HEK293 (cell line): ENCODE results near the gene NFKBIB.

Experiments used
- CTCF ChIA-PET: fragments of 350-600 bp; formaldehyde crosslinking; extraction: SDS; loops from one replicate; lab custom pipeline; 2021; ENCODE audit warnings: antibody characterized with exemption; lab: Yijun Ruan, JAX
- POLR2A ChIA-PET: fragments of 300-600 bp; formaldehyde crosslinking; extraction: SDS; loops from one replicate; lab custom pipeline; 2020; ENCODE audit warnings: antibody characterized with exemption, inconsistent platforms; lab: Yijun Ruan, JAX
- H3K27ac ChIP-seq: fragments of 200-500 bp; sonication (Bioruptor generic); 2 replicates; pipeline ENCODE4 v1.5.1; 2014; ENCODE audit warnings: low read depth, low read length, control low read depth, inconsistent platforms; ENCODE audit errors: extremely low read depth
- H3K36me3 ChIP-seq, 2 experiments: fragments of 200-500 bp in 1 of 2; sonication (Bioruptor generic) in 1 of 2; 1 replicate in 1 of 2; 2 replicates in 1 of 2; pipeline ENCODE4 v1.5.1; 2014 to 2017; ENCODE audit warnings: inconsistent platforms in 2 of 2, low read length in 2 of 2; ENCODE audit not compliant: control insufficient read depth in 2 of 2, insufficient read depth in 1 of 2
- H3K4me1 ChIP-seq: fragments of 200-500 bp; sonication (Bioruptor generic); 2 replicates; pipeline ENCODE4 v1.5.1; 2014; ENCODE audit warnings: mild to moderate bottlenecking, low read length, inconsistent platforms; ENCODE audit not compliant: control insufficient read depth, insufficient read depth
- H3K4me3 ChIP-seq: 2 replicates; pipeline ENCODE4 v1.5.1; 2011; ENCODE audit warnings: low read depth, mild to moderate bottlenecking, control low read depth, low read length, moderate library complexity
- H3K9me3 ChIP-seq: fragments of 200-500 bp; sonication (Bioruptor generic); 2 replicates; pipeline ENCODE4 v1.5.1; 2014; ENCODE audit warnings: low read depth, low read length, inconsistent platforms; ENCODE audit not compliant: control insufficient read depth, insufficient read depth
- ATF2 ChIP-seq: fragments of 450-650 bp; formaldehyde crosslinking; IDR thresholded peaks from 2 replicates; pipeline ENCODE4 v1.5.1; 2016; ENCODE audit warnings: missing biosample characterization, missing genetic modification characterization, low read depth
- GLIS2 ChIP-seq: fragments of 450-650 bp; formaldehyde crosslinking; IDR thresholded peaks from 2 replicates; pipeline ENCODE4 v1.5.1; 2016; ENCODE audit warnings: missing biosample characterization, missing genetic modification characterization
- INSM2 ChIP-seq: fragments of 450-650 bp; formaldehyde crosslinking; IDR thresholded peaks from 2 replicates; pipeline ENCODE4 v1.5.1; 2016; ENCODE audit warnings: missing biosample characterization, missing genetic modification characterization
- KLF8 ChIP-seq: fragments of 450-650 bp; formaldehyde crosslinking; IDR thresholded peaks from 2 replicates; pipeline ENCODE4 v1.5.1; 2016; ENCODE audit warnings: missing biosample characterization, missing genetic modification characterization
- PRDM6 ChIP-seq: fragments of 450-650 bp; formaldehyde crosslinking; IDR thresholded peaks from 2 replicates; pipeline ENCODE4 v1.5.1; 2017; ENCODE audit warnings: missing biosample characterization, missing genetic modification characterization
- SP2 ChIP-seq: fragments of 450-650 bp; formaldehyde crosslinking; IDR thresholded peaks from 2 replicates; pipeline ENCODE4 v1.5.1; 2016; ENCODE audit warnings: missing biosample characterization, missing genetic modification characterization
- SP3 ChIP-seq: fragments of 450-650 bp; formaldehyde crosslinking; IDR thresholded peaks from 2 replicates; pipeline ENCODE4 v1.5.1; 2016; ENCODE audit warnings: missing biosample characterization, missing genetic modification characterization
- SP7 ChIP-seq: fragments of 450-650 bp; formaldehyde crosslinking; IDR thresholded peaks from 2 replicates; pipeline ENCODE4 v1.5.1; 2016; ENCODE audit warnings: missing biosample characterization, missing genetic modification characterization
- ZBTB48 ChIP-seq: fragments of 450-650 bp; formaldehyde crosslinking; IDR thresholded peaks from 2 replicates; pipeline ENCODE4 v1.5.1; 2016; ENCODE audit warnings: missing biosample characterization, missing genetic modification characterization
- ZEB2 ChIP-seq: fragments of 450-650 bp; formaldehyde crosslinking; IDR thresholded peaks from 2 replicates; pipeline ENCODE4 v1.5.1; 2016; ENCODE audit warnings: missing biosample characterization, missing genetic modification characterization
- ZFP41 ChIP-seq: fragments of 450-650 bp; formaldehyde crosslinking; IDR thresholded peaks from 2 replicates; pipeline ENCODE4 v1.5.1; 2016; ENCODE audit warnings: missing biosample characterization, missing genetic modification characterization, borderline replicate concordance
- ZIC2 ChIP-seq: fragments of 450-650 bp; formaldehyde crosslinking; IDR thresholded peaks from 2 replicates; pipeline ENCODE4 v1.5.1; 2016; ENCODE audit warnings: missing biosample characterization, missing genetic modification characterization
- ZNF175 ChIP-seq: fragments of 450-650 bp; formaldehyde crosslinking; IDR thresholded peaks from 2 replicates; pipeline ENCODE4 v1.5.1; 2016; ENCODE audit warnings: missing biosample characterization, missing genetic modification characterization
- ZNF274 ChIP-seq, 2 experiments: fragments of 200-500 bp in 1 of 2; fragments of 450-650 bp in 1 of 2; sonication (Bioruptor generic) in 1 of 2; formaldehyde crosslinking in 1 of 2; IDR thresholded peaks; 2 replicates each; pipeline versions ENCODE4 v1.5.1 to v1.6.1; 2014 to 2016; ENCODE audit warnings: borderline replicate concordance in 1 of 2, inconsistent platforms in 1 of 2, low read length in 1 of 2, missing biosample characterization in 1 of 2, missing genetic modification characterization in 1 of 2
- ZNF335 ChIP-seq: fragments of 450-650 bp; formaldehyde crosslinking; conservative IDR thresholded peaks from 2 replicates; pipeline ENCODE4 v1.5.1; 2016; ENCODE audit warnings: missing biosample characterization, missing genetic modification characterization
- ZNF449 ChIP-seq: fragments of 450-650 bp; formaldehyde crosslinking; IDR thresholded peaks from 2 replicates; pipeline ENCODE4 v1.5.1; 2017; ENCODE audit warnings: missing biosample characterization, mild to moderate bottlenecking, missing genetic modification characterization, moderate library complexity
- ZNF514 ChIP-seq: fragments of 450-650 bp; formaldehyde crosslinking; IDR thresholded peaks from 2 replicates; pipeline ENCODE4 v1.5.1; 2016; ENCODE audit warnings: missing biosample characterization, missing genetic modification characterization
- ZNF610 ChIP-seq: fragments of 450-650 bp; formaldehyde crosslinking; IDR thresholded peaks from 2 replicates; pipeline ENCODE4 v1.5.1; 2016; ENCODE audit warnings: missing biosample characterization, missing genetic modification characterization, borderline replicate concordance
- ZNF777 ChIP-seq: fragments of 450-650 bp; formaldehyde crosslinking; IDR thresholded peaks from 2 replicates; pipeline ENCODE4 v1.5.1; 2017; ENCODE audit warnings: missing biosample characterization, missing genetic modification characterization, borderline replicate concordance
- ZNF837 ChIP-seq: fragments of 450-650 bp; formaldehyde crosslinking; IDR thresholded peaks from 2 replicates; pipeline ENCODE4 v1.5.1; 2016; ENCODE audit warnings: missing biosample characterization, missing genetic modification characterization
- TF ChIP-seq, protein P1 (sequence below): fragments of 450-650 bp; formaldehyde crosslinking; IDR thresholded peaks from 2 replicates; pipeline ENCODE4 v1.5.1; 2016; ENCODE audit warnings: missing biosample characterization, missing genetic modification characterization
- TF ChIP-seq, protein P2 (sequence below): fragments of 450-650 bp; formaldehyde crosslinking; IDR thresholded peaks from 2 replicates; pipeline ENCODE4 v1.5.1; 2016; ENCODE audit warnings: missing biosample characterization, missing genetic modification characterization

NFKBIB gene

DNA sequence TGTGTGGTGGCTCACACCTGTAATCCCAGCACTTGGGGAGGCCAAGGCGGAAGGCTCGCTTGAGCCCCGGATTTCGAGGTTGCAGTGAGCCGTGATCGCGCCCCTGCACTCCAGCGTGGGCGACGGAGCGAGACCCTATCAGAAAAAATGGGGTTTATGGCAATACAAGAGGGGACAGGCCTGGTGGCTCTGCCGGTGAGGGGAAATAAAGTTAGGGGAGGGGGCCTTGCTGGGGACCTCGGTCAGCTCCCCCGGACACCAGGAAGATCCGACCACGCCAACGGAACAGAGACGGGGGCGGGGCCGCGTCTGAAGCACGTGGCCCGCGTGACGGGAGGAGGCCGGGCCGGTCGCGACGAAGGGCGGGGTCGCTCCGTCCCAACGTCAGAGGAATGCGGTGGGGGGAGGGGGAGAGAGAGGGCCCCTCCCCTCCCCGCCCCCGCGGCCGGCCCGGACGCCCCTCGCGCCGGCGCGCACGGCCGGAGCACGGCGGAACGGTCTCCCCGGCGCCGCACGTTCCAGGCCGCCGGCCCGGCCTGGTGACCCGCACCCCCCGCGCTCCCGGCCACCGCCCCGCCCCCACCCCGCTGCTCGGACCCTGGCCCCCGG, 48.0 kb upstream of the NFKBIB start (continued):
- TF ChIP-seq ZIC2 (tag by site-specific recombination) (no peak), SP7 (peak; percentile 82), SP2 (tag by site-specific recombination) (peak; percentile 94), ZNF274 (IDR thresholded peaks at IDR 0.05; ENCODE audit: low read length) (no peak), ZNF274 (tag by site-specific recombination; IDR thresholded peaks at IDR 0.05; ENCODE audit: borderline replicate concordance) (no peak; the same call in 1 of the 2 replicates), ZNF175 (tag by site-specific recombination) (no peak), ZNF514 (tag by site-specific recombination) (no peak), PRDM6 (tag by site-specific recombination) (no peak), ATF2 (no peak)
- TF ChIP-seq, protein P1, sequence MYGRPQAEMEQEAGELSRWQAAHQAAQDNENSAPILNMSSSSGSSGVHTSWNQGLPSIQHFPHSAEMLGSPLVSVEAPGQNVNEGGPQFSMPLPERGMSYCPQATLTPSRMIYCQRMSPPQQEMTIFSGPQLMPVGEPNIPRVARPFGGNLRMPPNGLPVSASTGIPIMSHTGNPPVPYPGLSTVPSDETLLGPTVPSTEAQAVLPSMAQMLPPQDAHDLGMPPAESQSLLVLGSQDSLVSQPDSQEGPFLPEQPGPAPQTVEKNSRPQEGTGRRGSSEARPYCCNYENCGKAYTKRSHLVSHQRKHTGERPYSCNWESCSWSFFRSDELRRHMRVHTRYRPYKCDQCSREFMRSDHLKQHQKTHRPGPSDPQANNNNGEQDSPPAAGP: peak; percentile 82

DNA sequence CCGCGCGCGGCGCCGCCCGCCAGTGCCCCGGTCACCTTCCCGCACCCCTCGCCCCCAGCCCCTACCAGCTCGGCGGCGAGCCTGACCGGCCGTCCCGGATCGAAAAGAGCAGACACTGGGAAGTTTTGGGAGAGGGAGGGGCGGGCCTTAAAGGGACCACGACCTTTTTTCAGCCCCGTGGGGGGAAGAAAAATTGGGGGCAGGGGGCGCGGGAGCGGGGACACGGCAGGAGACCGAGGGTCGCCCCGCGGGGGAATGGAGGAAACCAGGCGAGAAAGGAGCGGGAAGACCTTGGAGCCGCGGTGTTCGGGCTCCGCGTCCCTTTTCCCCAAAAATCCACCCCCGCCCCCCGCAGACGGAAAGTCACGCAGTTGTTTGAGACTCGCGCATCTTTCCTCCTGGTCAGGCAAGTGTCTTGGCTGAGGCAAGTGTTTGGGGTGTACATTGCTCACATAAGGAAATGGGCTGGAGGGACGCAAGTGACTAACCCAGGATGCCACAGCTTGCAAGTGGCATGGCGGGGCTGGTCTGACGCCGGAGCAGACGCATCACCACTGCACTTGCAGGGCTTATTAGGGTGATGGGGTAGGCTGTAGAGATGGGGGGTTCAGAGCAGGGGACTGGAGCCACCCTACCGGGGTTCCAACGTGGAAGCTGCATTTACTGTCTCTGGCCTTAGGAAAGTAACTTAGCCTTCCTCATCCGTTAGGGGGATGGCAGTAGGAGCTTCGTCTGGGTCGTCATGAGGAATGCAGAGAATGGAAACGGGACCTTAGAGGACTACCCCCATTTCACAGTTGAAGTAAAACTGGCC, 47.3 kb upstream of the NFKBIB start:
- CTCF ChIA-PET: interaction anchor here (0.8 to 4.1 kb wide), 9 partner anchors 11 to 450 kb away, joined by 3 to 33 read pairs (median 4); partner anchors contain the start of genes ECH1, FAM98C, MRPS12 and NFKBIB
- Histone ChIP-seq H3K36me3 (peaks cover 14 to 17% of the 10 kb centered on the region in 2 experiments), H3K4me3 (peak overlapping the region; percentile 60), H3K27ac (peak overlapping the region; percentile 96), H3K9me3 (no peaks in the 10 kb centered on the region), H3K4me1 (peaks cover 27% of the 10 kb centered on the region)
- POLR2A ChIA-PET: interaction anchor here (0.5 to 2.3 kb wide), 16 partner anchors 10 to 640 kb away, joined by 3 to 15 read pairs (median 3); partner anchors contain the start of genes ECH1, MRPS12, NFKBIB and PSMD8
- TF ChIP-seq GLIS2 (tag by site-specific recombination) (peak; percentile 72), ZNF777 (tag by site-specific recombination) (peak; percentile 37; the same call in 1 of the 2 replicates), KLF8 (tag by site-specific recombination) (peak; percentile 45), ZNF610 (tag by site-specific recombination) (0 out of 2 replicates have a peak, but pooled peaks have one; percentile 19), ZNF449 (peak; percentile 72; the same call in 1 of the 2 replicates), ZNF335 (tag by site-specific recombination) (peak; percentile 54), SP7 (0 out of 2 replicates have a peak, but pooled peaks have one; percentile 9), ZEB2 (tag by site-specific recombination) (peak; percentile 11; the same call in 1 of the 2 replicates), ZBTB48 (no peak; the same call in 1 of the 2 replicates), INSM2 (0 out of 2 replicates have a peak, but pooled peaks have one; percentile 18), SP3 (tag by site-specific recombination) (0 out of 2 replicates have a peak, but pooled peaks have one; percentile 3), ZFP41 (tag by site-specific recombination) (no peak), ZNF837 (tag by site-specific recombination) (no peak)
- TF ChIP-seq, protein P2, sequence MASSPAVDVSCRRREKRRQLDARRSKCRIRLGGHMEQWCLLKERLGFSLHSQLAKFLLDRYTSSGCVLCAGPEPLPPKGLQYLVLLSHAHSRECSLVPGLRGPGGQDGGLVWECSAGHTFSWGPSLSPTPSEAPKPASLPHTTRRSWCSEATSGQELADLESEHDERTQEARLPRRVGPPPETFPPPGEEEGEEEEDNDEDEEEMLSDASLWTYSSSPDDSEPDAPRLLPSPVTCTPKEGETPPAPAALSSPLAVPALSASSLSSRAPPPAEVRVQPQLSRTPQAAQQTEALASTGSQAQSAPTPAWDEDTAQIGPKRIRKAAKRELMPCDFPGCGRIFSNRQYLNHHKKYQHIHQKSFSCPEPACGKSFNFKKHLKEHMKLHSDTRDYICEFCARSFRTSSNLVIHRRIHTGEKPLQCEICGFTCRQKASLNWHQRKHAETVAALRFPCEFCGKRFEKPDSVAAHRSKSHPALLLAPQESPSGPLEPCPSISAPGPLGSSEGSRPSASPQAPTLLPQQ: 0 out of 2 replicates have a peak, but pooled peaks have one; percentile 33
